HG03159 (cell line): ENCODE data around the gene ZMIZ1.
"Not testable (repeated sequence)": the region's sequence is repeated elsewhere in the genome, so short reads cannot be mapped to it uniquely, and the experiment has no call there.

Experiments used
- ATAC-seq: cut with Tn5 transposase; IDR thresholded peaks from one replicate; pipeline ENCODE4 v1.9.1; 2021; ENCODE audit warnings: mild to moderate bottlenecking, moderate library complexity; ENCODE audit not compliant: unreplicated experiment

ZMIZ1 gene

DNA sequence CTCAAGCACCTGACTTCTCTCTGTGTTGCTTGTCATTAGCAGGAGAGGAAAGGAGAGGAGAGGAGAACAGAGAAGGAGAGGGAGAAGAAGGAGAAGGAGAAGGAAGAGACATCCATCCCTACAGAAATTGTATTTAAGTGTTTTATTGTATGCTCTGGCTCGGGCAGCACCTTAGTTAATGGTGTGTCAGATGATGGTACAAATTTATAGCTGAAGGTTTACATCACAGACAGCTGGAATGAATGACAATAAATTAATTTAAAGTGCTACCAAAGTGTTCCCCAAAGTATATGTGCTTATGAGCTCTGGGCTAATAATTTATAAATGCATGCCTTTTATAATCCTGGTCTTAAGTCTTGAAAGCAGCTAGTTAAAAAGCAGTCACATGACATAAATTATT, 38.1 kb upstream of the ZMIZ1 start:
- no peak for ATAC-seq

DNA sequence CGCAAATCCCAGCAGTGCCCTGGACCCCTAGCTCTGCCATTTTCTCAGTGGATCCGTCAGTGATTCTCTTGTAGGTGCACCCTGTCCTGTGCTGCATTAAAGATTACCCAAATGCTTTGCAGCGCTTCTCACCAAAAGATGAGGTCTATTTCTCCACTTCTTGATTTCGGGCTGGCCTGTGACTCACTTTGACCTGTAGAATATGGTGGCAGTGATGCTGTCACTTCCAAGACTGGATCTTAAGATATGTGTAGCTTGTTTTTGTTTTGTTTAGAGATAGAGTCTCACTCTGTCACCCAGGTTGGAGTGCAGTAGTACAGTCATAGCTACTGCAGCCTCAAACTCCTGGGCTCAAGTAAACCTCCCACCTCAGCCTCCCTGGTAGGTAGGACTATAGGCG, 37.0 kb upstream of the ZMIZ1 start:
- ATAC-seq, result no peak

GRCh38 chr10:79034271-79034876, 34.4 kb upstream of the ZMIZ1 start:
- ATAC-seq, result no peak

DNA sequence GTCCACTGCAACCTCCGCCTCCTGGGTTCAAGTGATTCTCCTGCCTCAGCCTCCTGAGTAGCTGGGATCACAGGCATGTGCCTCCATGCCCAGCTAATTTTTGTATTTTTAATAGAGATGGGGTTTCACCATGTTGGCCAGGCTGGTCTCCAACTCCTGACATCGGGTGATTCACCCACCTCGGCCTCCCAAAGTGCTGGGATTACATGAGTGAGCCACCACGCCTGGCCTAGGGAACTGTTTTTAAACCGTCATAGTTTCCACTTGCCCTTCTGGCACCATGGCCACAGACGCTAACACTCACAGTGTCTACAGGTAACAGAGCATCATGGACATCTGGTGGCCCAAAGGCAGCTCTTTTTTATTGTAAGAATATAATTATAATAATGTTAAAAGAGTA, 32.4 kb upstream of the ZMIZ1 start:
- ATAC-seq, result not testable (repeated sequence)

- no peak for ATAC-seq
Measured at GRCh38 chr10:79038104-79038840, 30.5 kb upstream of the ZMIZ1 start.

- no peak for ATAC-seq
Measured at GRCh38 chr10:79038841-79039201, 29.9 kb upstream of the ZMIZ1 start.

- ATAC-seq, result no peak
Measured at GRCh38 chr10:79042639-79043411, 25.9 kb upstream of the ZMIZ1 start.

DNA sequence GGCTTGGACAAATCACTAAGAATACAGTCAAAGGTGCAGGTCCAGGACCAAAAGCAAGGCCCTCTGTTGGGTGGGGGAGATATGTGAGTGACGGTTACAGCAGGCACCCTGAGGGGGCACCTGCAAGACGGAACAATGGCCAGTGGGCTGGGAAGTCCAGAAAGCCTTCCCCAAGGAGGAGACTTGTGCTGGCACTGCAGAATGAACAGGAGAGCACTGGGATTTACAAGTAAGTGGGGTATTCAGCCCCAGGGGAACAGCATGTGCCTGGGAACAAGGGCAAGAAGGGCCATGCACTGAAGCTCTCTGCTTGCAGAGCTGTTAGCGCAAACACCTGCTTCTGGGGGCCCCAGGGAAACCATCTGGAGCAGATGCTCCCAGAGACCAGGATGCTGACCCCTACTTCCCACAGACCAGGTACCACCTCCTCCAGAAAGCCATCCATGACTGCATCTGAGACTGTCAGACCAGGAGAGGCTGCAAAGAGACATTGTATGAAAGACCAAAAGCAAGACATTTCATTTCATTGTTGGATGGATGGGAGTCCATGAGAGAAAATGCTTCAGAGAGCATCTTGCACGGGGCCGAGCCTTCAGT, 24.6 kb upstream of the ZMIZ1 start:
- ATAC-seq, result no peak

DNA sequence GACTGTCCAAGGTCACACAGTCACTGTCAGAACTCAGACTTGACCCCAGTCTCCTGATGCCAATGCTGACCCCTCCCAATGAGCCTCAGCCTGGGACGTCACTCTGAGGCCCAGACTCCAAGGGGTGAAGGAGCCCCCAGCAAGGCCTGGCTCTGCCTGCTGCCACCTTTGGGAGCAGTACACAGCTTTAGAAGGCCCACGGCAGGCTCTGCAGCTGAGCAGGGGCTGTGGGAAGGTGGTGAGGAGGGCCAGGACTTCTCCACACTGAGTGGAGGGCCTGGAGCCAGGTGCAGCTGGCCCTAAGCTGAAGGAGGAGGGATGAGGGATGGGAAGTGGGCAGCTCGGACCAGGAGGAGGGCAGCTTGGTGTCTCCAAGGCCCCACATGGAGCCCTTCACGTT, 23.9 kb upstream of the ZMIZ1 start:
- ATAC-seq, result no peak

GRCh38 chr10:79045566-79046175, 23.1 kb upstream of the ZMIZ1 start:
- no peak for ATAC-seq

DNA sequence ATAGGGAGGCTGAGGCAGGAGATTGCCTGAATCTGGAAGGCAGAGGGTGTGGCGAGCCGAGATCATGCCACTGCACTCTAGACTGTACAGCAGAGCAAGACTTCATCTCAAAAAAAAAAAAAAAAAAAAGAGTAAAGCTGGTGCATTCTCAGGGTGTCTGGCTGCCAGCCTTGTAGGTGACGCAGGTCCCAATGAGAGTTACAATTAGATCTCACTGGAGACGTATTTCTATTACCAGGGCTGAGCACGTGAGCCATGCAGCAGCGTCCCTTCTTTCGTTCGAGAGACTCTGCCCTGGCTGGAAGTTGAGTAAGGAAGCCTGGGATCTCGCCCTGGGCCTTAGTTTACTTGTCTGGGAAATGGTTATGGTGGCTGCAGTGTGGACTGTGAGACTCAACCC, 22.4 kb upstream of the ZMIZ1 start:
- ATAC-seq, result no peak

DNA sequence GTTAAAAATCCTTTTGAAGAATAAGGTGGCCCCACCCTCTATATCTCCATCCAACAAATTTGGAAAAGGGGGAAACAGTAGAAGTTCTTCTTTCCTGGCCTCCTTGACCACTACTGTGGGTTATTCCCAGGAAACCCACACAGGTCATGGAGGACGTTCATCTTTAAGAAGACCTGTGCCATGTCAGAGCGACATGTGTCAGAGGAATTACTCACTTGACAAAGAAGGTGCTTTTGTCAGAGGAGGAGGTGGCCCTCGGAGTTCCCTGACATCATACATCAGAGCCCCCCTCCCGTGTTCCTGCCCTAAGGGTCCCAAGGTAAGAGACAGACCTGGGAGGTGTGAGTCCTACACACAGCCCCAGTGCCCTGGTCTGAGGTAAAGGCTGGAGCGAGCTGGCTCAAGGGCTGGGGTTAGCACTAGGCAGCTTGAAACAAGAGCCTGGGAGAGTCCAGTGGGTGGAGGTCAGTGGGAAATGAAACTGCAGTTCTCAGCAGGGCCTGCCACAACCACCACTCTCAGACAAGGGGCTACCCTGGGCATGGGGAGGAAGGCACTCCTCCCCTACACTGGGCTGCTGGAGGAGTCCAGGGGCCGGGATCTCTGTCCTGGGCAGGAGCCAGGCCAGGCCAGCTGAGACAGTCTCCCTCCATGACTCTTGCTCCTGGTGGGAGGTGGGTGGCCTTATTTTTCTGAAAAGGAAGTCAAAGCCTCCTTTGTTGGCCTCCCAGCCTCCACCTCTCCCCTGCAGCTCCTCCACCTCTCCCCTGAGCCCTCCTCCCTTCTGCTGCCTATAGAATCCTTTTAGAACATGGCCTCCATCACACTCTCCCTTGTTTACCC, 21.8 kb upstream of the ZMIZ1 start:
- ATAC-seq, result no peak

GRCh38 chr10:79047584-79047874, 21.2 kb upstream of the ZMIZ1 start:
- no peak for ATAC-seq

- no peak for ATAC-seq
Measured at GRCh38 chr10:79047875-79048638, 20.7 kb upstream of the ZMIZ1 start.

GRCh38 chr10:79048639-79049550, 19.9 kb upstream of the ZMIZ1 start:
- no peak for ATAC-seq

DNA sequence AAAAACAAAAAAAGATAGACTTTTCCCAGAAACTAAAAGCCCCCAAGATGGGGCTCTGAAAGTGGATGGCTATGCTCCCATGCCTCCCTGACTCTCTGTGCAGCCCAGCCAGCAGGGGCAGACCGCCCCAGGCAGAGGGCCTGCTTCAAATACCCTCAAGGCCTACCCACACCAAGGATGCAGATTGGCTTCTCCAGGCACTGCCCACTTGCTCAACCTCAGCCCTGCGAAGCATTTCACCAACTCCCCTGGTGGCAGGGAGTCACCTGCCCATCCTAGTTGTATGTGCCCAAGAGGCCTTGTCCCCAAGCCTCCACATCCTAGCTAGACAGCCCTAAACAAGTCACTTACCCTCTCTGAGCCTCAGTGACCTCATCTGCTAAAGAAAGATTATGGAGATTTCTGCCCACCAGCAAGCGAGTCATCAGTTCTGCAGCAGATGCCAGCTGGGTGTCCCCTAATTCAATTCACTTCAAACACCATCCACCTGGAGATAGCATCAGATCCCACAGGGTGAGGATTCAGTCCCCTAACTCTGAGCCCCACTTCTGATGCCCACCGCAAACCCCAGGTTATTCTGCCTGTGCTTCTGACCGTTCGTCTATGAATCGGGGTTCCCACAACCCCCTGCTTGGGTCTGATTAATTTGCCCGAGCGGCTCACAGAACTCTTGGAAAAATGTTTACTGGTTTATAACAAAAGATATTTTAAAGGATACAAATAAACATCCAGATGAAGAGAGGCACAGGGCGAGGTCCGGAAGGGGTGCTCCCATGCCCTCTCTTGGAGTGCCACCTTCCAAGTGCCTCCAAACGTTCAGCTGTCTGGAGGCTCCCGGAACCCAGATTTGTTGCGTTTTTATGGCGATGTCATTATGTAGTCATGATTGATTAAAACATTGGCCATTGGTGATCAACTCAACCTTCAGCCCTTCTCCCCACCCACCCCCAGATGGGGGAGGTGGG, 18.6 kb upstream of the ZMIZ1 start:
- no peak for ATAC-seq

DNA sequence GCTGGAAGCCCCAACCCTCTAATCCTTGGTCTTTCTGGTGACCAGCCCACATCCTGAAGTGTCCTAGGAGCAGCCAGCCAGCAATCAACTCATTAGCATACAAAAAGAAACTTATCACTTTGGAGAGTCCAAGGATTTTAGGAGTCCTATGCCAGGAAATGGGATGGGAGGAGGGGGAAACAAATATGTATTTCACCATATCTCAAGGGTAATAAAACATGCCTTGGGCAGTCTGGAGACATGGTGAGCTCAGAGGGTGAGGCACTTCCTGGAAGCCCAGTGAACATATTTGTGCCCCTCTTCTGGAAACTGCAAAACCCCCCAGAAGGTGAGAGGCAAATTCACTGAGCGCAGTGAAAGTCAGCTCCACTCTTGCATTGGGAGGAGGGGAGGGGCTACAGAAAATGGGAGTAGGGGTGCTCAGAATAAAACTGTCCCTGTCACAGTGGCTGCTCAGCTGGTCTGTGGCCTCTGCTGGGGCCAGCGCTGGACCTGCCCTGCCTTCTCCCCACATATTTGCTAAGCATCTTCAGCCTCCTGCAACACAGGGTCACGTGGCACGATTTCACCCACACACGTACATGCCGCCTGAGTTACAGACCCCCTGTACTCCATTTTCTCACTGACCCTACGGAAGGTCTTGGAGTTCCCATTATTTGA, 17.7 kb upstream of the ZMIZ1 start:
- no peak for ATAC-seq
